Stomach (tissue), 9 donors: ENCODE measurements around the gene MOB4. TPM values are rescaled to one million over a fixed set of nuclear protein-coding genes. Genes with fewer than 3 reads are reported as not detected.
A peak's percentile ranks its signal among the peaks of the same experiment; 100 is the strongest.

Experiments
- DNase-seq, 2 donors: peaks; one replicate each; pipeline versions ENCODE4 v3.0.0 to v3.0.0-alpha.2; 2013 to 2019
- H3K27ac ChIP-seq, 5 donors: fragments of 200-600 bp in 4 of 5; sonication (generic) in 4 of 5; one replicate each; pipeline ENCODE4 v1.5.1; 2013 to 2019; ENCODE audit warnings: mild to moderate bottlenecking in 1 of 5, moderate library complexity in 1 of 5
- H3K27me3 ChIP-seq, 3 donors: fragments of 200-600 bp; sonication (generic); one replicate each; pipeline ENCODE4 v1.5.1; 2017 to 2019; ENCODE audit warnings: mixed run types in 1 of 3
- H3K36me3 ChIP-seq, 4 donors: fragments of 200-600 bp; sonication (generic); 1 replicate in 3 of 4; 2 replicates in 1 of 4; pipeline ENCODE4 v1.5.1; 2016 to 2019
- H3K4me1 ChIP-seq, 4 donors: fragments of 200-600 bp; sonication (generic); one replicate each; pipeline ENCODE4 v1.5.1; 2016 to 2019
- H3K4me3 ChIP-seq, 4 donors: fragments of 200-600 bp; sonication (generic) in 3 of 4; one replicate each; pipeline ENCODE4 v1.5.1; 2016 to 2019; ENCODE audit warnings: mild to moderate bottlenecking in 1 of 4
- H3K9me3 ChIP-seq, 4 donors: fragments of 200-600 bp; sonication (generic); one replicate each; pipeline ENCODE4 v1.5.1; 2016 to 2019
- CTCF ChIP-seq, 7 experiments: fragments of 450-650 bp in 4 of 7; fragments of 200-600 bp in 3 of 7; sonication (generic) in 3 of 7; IDR thresholded peaks; one replicate each; pipeline ENCODE4 v1.5.1; 2016 to 2019; ENCODE audit warnings: antibody characterized with exemption in 7 of 7, control low read depth in 2 of 7, mild to moderate bottlenecking in 1 of 7
- EP300 ChIP-seq: sonication (generic); formaldehyde crosslinking; IDR thresholded peaks from one replicate; pipeline ENCODE4 v1.6.1; 2017; ENCODE audit warnings: antibody characterized with exemption
- POLR2A ChIP-seq, 4 donors: fragments of 450-650 bp; IDR thresholded peaks; one replicate each; pipeline ENCODE4 v1.6.1; 2016; ENCODE audit warnings: antibody characterized with exemption in 4 of 4, control low read depth in 2 of 4, mild to moderate bottlenecking in 1 of 4, moderate library complexity in 1 of 4
- POLR2AphosphoS5 ChIP-seq, 3 donors: sonication (generic); formaldehyde crosslinking; IDR thresholded peaks; one replicate each; pipeline ENCODE4 v1.6.1; 2016; ENCODE audit warnings: antibody characterized with exemption in 3 of 3
- WGBS, 5 donors: extraction: QIAGEN DNeasy Blood & Tissue Kit in 3 of 5; methylation state at CpG; one replicate each; pipeline versions ENCODE4 v1.1.5 to v1.1.7; 2013 to 2018; 5-methylcytosine and 5-hydroxymethylcytosine counted together
- intact Hi-C: fragments of 100-400 bp; cut with DNase I; formaldehyde crosslinking; loops from one replicate; pipeline ENCODE4 v1.15.1; 2023; ENCODE audit warnings: low total_unique reads
- polyA plus RNA-seq, 3 donors: library from polyadenylated mRNA; stranded (reverse); fragments of 200-250 nt; gene quantifications; one replicate each; pipeline ENCODE4 v1.2.3, GENCODE V29; 2013
- total RNA-seq, 5 donors: library from RNA; depleted of rRNA; stranded (reverse); fragments of >200 nt; gene quantifications; one replicate each; pipeline versions ENCODE4 v1.1.0 to v1.2.3, GENCODE V29; 2014 to 2016
- donor health status: healthy with polysubstance abuse.
- donor health status: Bipolar disorder and iron deficiency.
- donor health status: healthy.

Gene MOB4
- total and polyA plus RNA-seq, 8 donors = 2.6 to 56.0 (median 27.2) TPM

GRCh38 chr2:197517150-197517549, 1.3 kb downstream of the MOB4 start:
- H3K4me3 ChIP-seq = peak overlapping the region; percentile 57 to 88 (median 80)
- no peak for TF ChIP-seq POLR2A (IDR thresholded peaks at IDR 0.05)
- TF ChIP-seq CTCF (IDR thresholded peaks at IDR 0.05) = no peak
- no peak for TF ChIP-seq EP300
- TF ChIP-seq POLR2AphosphoS5 (IDR thresholded peaks at IDR 0.05) = no peak
- H3K27me3 ChIP-seq = no peaks in the 10 kb centered on the region
- H3K4me1 ChIP-seq = peaks cover 9 to 47% (median 28%) of the 10 kb centered on the region in 4 donors
- 20 to 40% (median 24%) methylated on average over 2 of the region's 2 CpGs for WGBS, 5 donors
- no peak for DNase-seq
- H3K36me3 ChIP-seq = peaks cover 0 to 7% (median 0%) of the 10 kb centered on the region in 4 donors
- no peaks in the 10 kb centered on the region for H3K9me3 ChIP-seq
- H3K27ac ChIP-seq = peak overlapping the region in 4 of 5 donors; percentile 81 to 96 (median 95)
- intact Hi-C loops = no loop called here

GRCh38 chr2:197538412-197538811, 22.5 kb downstream of the MOB4 start:
- H3K9me3 ChIP-seq = no peaks in the 10 kb centered on the region
- intact Hi-C loops = no loop called here
- peaks cover 0 to 21% (median 8%) of the 10 kb centered on the region in 4 donors for H3K4me1 ChIP-seq
- no peaks in the 10 kb centered on the region for H3K27me3 ChIP-seq
- TF ChIP-seq POLR2A (IDR thresholded peaks at IDR 0.05) = no peak
- peak in 1 of 2 donors; percentile 17 for DNase-seq
- H3K27ac ChIP-seq = no peak overlapping the region
- peaks cover 30 to 79% (median 68%) of the 10 kb centered on the region in 4 donors for H3K36me3 ChIP-seq
- no peak overlapping the region for H3K4me3 ChIP-seq
- WGBS, 5 donors = 20 to 40% (median 24%) methylated on average over 2 of the region's 2 CpGs

- Histone ChIP-seq H3K4me3 (no peak overlapping the region), H3K36me3 (peaks cover 30 to 92% (median 79%) of the 10 kb centered on the region in 4 donors), H3K9me3 (no peaks in the 10 kb centered on the region), H3K27me3 (no peaks in the 10 kb centered on the region), H3K27ac (no peak overlapping the region), H3K4me1 (peaks cover 0 to 17% (median 8%) of the 10 kb centered on the region in 4 donors)
- TF ChIP-seq POLR2AphosphoS5 (IDR thresholded peaks at IDR 0.05) (no peak), CTCF (IDR thresholded peaks at IDR 0.05) (no peak), POLR2A (IDR thresholded peaks at IDR 0.05) (no peak), EP300 (no peak)
- intact Hi-C loops = no loop called here
- DNase-seq = no peak
- WGBS, 5 donors = 41 to 67% (median 58%) methylated on average over 1 of the region's 1 CpG
These were observed 23.9 kb downstream of the MOB4 start for GRCh38 chr2:197539734-197540133.

GRCh38 chr2:197543206-197543605, 27.3 kb downstream of the MOB4 start:
- intact Hi-C loops = no loop called here
- no peak for TF ChIP-seq POLR2AphosphoS5 (IDR thresholded peaks at IDR 0.05)
- TF ChIP-seq CTCF (IDR thresholded peaks at IDR 0.05) = no peak
- TF ChIP-seq POLR2A (IDR thresholded peaks at IDR 0.05) = no peak
- no peak for TF ChIP-seq EP300
- 88 to 97% (median 92%) methylated on average over 3 of the region's 3 CpGs for WGBS, 5 donors
- no peak overlapping the region for H3K4me3 ChIP-seq
- H3K9me3 ChIP-seq = no peaks in the 10 kb centered on the region
- H3K4me1 ChIP-seq = peaks cover 0 to 7% (median 4%) of the 10 kb centered on the region in 4 donors
- DNase-seq = no peak
- H3K36me3 ChIP-seq = peaks cover 24 to 88% (median 81%) of the 10 kb centered on the region in 4 donors
- no peaks in the 10 kb centered on the region for H3K27me3 ChIP-seq
- no peak overlapping the region for H3K27ac ChIP-seq

- 89 to 95% (median 92%) methylated on average over 5 of the region's 5 CpGs for WGBS, 5 donors
- intact Hi-C loops = no loop called here
- Histone ChIP-seq H3K4me3 (no peak overlapping the region), H3K4me1 (peaks cover 0 to 7% (median 0%) of the 10 kb centered on the region in 4 donors), H3K9me3 (no peaks in the 10 kb centered on the region), H3K27me3 (no peaks in the 10 kb centered on the region), H3K27ac (no peak overlapping the region), H3K36me3 (peaks cover 13 to 94% (median 89%) of the 10 kb centered on the region in 4 donors)
- DNase-seq = no peak
- no peak for TF ChIP-seq POLR2AphosphoS5 (IDR thresholded peaks at IDR 0.05)
- TF ChIP-seq POLR2A (IDR thresholded peaks at IDR 0.05) = no peak
- TF ChIP-seq CTCF (IDR thresholded peaks at IDR 0.05) = no peak
- no peak for TF ChIP-seq EP300
These were observed 31.5 kb downstream of the MOB4 start for GRCh38 chr2:197547163-197547900.
